SK-N-SH (cell line): ENCODE results near the gene KLHL22. TPM values are rescaled to one million over a fixed set of nuclear protein-coding genes. Genes with fewer than 3 reads are reported as not detected.
A peak's percentile ranks its signal among the peaks of the same experiment; 100 is the strongest.

Experiments used
- CTCF ChIA-PET: fragments of 300-600, 350-600 bp; formaldehyde crosslinking; extraction: SDS; loops from one replicate; lab custom pipeline; 2021; lab: Yijun Ruan, JAX
- POLR2A ChIA-PET: fragments of 350-600 bp; sonication (Branson Sonifier 250); formaldehyde crosslinking; extraction: SDS; loops from one replicate; lab custom pipeline; 2020; ENCODE audit warnings: antibody characterized with exemption, inconsistent platforms; lab: Yijun Ruan, JAX
- DNase-seq: peaks from one replicate; pipeline ENCODE4 v3.0.0; 2012
- H2AFZ ChIP-seq: fragments of 200-600 bp; sonication (generic); 2 replicates; pipeline ENCODE4 v1.8.1; 2016; ENCODE audit warnings: antibody characterized with exemption, mild to moderate bottlenecking, low read depth
- H3F3A ChIP-seq: fragments of 200-600 bp; sonication (generic); replicated peaks from 2 replicates; pipeline ENCODE3; 2016; ENCODE audit warnings: antibody characterized with exemption, mild to moderate bottlenecking; ENCODE audit not compliant: insufficient read depth
- H3K27ac ChIP-seq, 2 experiments: fragments of 200-500 bp in 1 of 2; fragments of 200-600 bp in 1 of 2; sonication (Bioruptor generic) in 1 of 2; sonication (generic), shearing (Covaris generic) in 1 of 2; 2 replicates each; pipeline versions ENCODE4 v1.5.1 to v1.6.1; 2014 to 2016; ENCODE audit warnings: low read depth in 2 of 2, inconsistent platforms in 1 of 2, low read length in 1 of 2, mild to moderate bottlenecking in 1 of 2, mixed read lengths in 1 of 2
- H3K27me3 ChIP-seq: fragments of 200-600 bp; sonication (generic), shearing (Covaris generic); 2 replicates; pipeline ENCODE4 v1.6.1; 2016; ENCODE audit warnings: mixed run types; ENCODE audit not compliant: insufficient read depth
- H3K36me3 ChIP-seq, 2 experiments: fragments of 200-500 bp in 1 of 2; fragments of 200-600 bp in 1 of 2; sonication (Bioruptor generic) in 1 of 2; sonication (generic) in 1 of 2; replicated peaks in 1 of 2; 2 replicates each; pipeline versions ENCODE3 to v1.5.1; 2014 to 2016; ENCODE audit warnings: low read length in 1 of 2, mild to moderate bottlenecking in 1 of 2; ENCODE audit not compliant: insufficient read depth in 2 of 2, control insufficient read depth in 1 of 2
- H3K4me1 ChIP-seq, 2 experiments: fragments of 200-500 bp in 1 of 2; fragments of 200-600 bp in 1 of 2; sonication (Bioruptor generic) in 1 of 2; sonication (generic), shearing (Covaris generic) in 1 of 2; 2 replicates each; pipeline versions ENCODE4 v1.5.1 to v1.6.1; 2014 to 2016; ENCODE audit warnings: low read depth in 1 of 2, low read length in 1 of 2, mixed run types in 1 of 2; ENCODE audit not compliant: insufficient read depth in 2 of 2, control insufficient read depth in 1 of 2
- H3K4me2 ChIP-seq: fragments of 200-600 bp; sonication (generic), shearing (Covaris generic); 2 replicates; pipeline ENCODE4 v1.6.1; 2017; ENCODE audit warnings: mixed run types
- H3K4me3 ChIP-seq, 2 experiments: fragments of 200-500 bp in 1 of 2; fragments of 200-600 bp in 1 of 2; sonication (Bioruptor generic) in 1 of 2; sonication (generic), shearing (Covaris generic) in 1 of 2; 2 replicates each; pipeline versions ENCODE4 v1.5.1 to v1.8.1; 2014 to 2016; ENCODE audit warnings: low read depth in 2 of 2, inconsistent platforms in 1 of 2, low read length in 1 of 2, mild to moderate bottlenecking in 1 of 2, mixed read lengths in 1 of 2, moderate library complexity in 1 of 2
- H3K79me2 ChIP-seq: fragments of 200-600 bp; sonication (generic); 2 replicates; pipeline ENCODE4 v1.8.1; 2017; ENCODE audit warnings: mild to moderate bottlenecking; ENCODE audit not compliant: insufficient read depth
- H3K9ac ChIP-seq: fragments of 200-600 bp; sonication (generic); 2 replicates; pipeline ENCODE4 v1.6.1; 2017; ENCODE audit warnings: mixed run types
- H3K9me2 ChIP-seq: fragments of 200-600 bp; sonication (generic); 2 replicates; pipeline ENCODE4 v1.6.1; 2017; ENCODE audit warnings: mixed run types
- H3K9me3 ChIP-seq: fragments of 200-600 bp; sonication (generic); 2 replicates; pipeline ENCODE4 v1.6.1; 2017; ENCODE audit warnings: mixed run types, mild to moderate bottlenecking, moderate library complexity
- H4K20me1 ChIP-seq: fragments of 200-600 bp; sonication (generic); 2 replicates; pipeline ENCODE4 v1.6.1; 2017; ENCODE audit warnings: mild to moderate bottlenecking, mixed run types; ENCODE audit not compliant: insufficient read depth
- CHD2 ChIP-seq: fragments of 150-350 bp; IDR thresholded peaks from 2 replicates; pipeline ENCODE4 v1.6.1; 2018; ENCODE audit warnings: low read length; ENCODE audit not compliant: partially characterized antibody
- ELF1 ChIP-seq: IDR thresholded peaks from 2 replicates; pipeline ENCODE4 v1.4.0; 2012
- GABPA ChIP-seq: IDR thresholded peaks from 2 replicates; pipeline ENCODE4 v1.4.0; 2012; ENCODE audit warnings: low read depth, mild to moderate bottlenecking
- JUND ChIP-seq: IDR thresholded peaks from 2 replicates; pipeline ENCODE4 v1.4.0; 2012
- MEF2A ChIP-seq: IDR thresholded peaks from 2 replicates; pipeline ENCODE4 v1.4.0; 2012; ENCODE audit warnings: low read depth, borderline replicate concordance
- POLR2AphosphoS5 ChIP-seq: IDR thresholded peaks from 2 replicates; pipeline ENCODE4 v1.6.1; 2012; ENCODE audit warnings: low read depth, low read length
- RAD21 ChIP-seq: IDR thresholded peaks from 2 replicates; pipeline ENCODE4 v1.6.1; 2012; ENCODE audit warnings: mild to moderate bottlenecking, low read length
- RXRA ChIP-seq: IDR thresholded peaks from 2 replicates; pipeline ENCODE4 v1.4.0; 2012; ENCODE audit warnings: low read depth, mild to moderate bottlenecking, borderline replicate concordance
- SIN3A ChIP-seq: IDR thresholded peaks from 2 replicates; pipeline ENCODE4 v1.6.1; 2012; ENCODE audit warnings: low read depth, mild to moderate bottlenecking, low read length, moderate library complexity, borderline replicate concordance
- WGBS: methylation state at CpG from one replicate; pipeline ENCODE4 v1.1.6; 2017; ENCODE audit warnings: low lambda C conversion rate; 5-methylcytosine and 5-hydroxymethylcytosine counted together
- polyA plus RNA-seq, 3 experiments: library from polyadenylated mRNA; depleted of rRNA; stranded (reverse); fragments of >200 nt; gene quantifications; 2 replicates each; pipeline ENCODE4 v1.2.3, GENCODE V29; 2012
- TF ChIP-seq, protein P1 (sequence below): fragments of 150-350 bp; IDR thresholded peaks from 2 replicates; pipeline ENCODE4 v1.6.1; 2017; ENCODE audit warnings: antibody characterized with exemption, low read length, low read depth, borderline replicate concordance
- TF ChIP-seq, protein P2 (sequence below): fragments of 150-350 bp; IDR thresholded peaks from 2 replicates; pipeline ENCODE4 v1.6.1; 2016; ENCODE audit warnings: mild to moderate bottlenecking, low read depth, low read length
- TF ChIP-seq, protein P3 (sequence below): IDR thresholded peaks from 2 replicates; pipeline ENCODE4 v1.6.1; 2012; ENCODE audit warnings: mild to moderate bottlenecking, low read depth, low read length, moderate library complexity
- TF ChIP-seq, protein P4 (sequence below): IDR thresholded peaks from 2 replicates; pipeline ENCODE4 v1.4.0; 2012; ENCODE audit warnings: low read depth

KLHL22 gene
- polyA plus RNA-seq, 1 of the 3 experiments (the other 2 are of a cell fraction), result 26.5 TPM

- no peaks in the 10 kb centered on the region for H3K9me3 ChIP-seq
- H3K27me3 ChIP-seq, result no peaks in the 10 kb centered on the region
- H2AFZ ChIP-seq, result no peak overlapping the region
- peaks cover 56% of the 10 kb centered on the region for H3F3A ChIP-seq
- H3K27ac ChIP-seq, result peak overlapping the region; percentile 75 to 95; a peak in 3 of 4 replicates
- H3K36me3 ChIP-seq, result peaks cover 13 to 20% of the 10 kb centered on the region in 2 experiments
- CTCF ChIA-PET, result no interaction called here
- TF ChIP-seq RXRA, result no peak
- TF ChIP-seq, protein P1, sequence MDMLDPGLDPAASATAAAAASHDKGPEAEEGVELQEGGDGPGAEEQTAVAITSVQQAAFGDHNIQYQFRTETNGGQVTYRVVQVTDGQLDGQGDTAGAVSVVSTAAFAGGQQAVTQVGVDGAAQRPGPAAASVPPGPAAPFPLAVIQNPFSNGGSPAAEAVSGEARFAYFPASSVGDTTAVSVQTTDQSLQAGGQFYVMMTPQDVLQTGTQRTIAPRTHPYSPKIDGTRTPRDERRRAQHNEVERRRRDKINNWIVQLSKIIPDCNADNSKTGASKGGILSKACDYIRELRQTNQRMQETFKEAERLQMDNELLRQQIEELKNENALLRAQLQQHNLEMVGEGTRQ, result no peak
- TF ChIP-seq, protein P2, sequence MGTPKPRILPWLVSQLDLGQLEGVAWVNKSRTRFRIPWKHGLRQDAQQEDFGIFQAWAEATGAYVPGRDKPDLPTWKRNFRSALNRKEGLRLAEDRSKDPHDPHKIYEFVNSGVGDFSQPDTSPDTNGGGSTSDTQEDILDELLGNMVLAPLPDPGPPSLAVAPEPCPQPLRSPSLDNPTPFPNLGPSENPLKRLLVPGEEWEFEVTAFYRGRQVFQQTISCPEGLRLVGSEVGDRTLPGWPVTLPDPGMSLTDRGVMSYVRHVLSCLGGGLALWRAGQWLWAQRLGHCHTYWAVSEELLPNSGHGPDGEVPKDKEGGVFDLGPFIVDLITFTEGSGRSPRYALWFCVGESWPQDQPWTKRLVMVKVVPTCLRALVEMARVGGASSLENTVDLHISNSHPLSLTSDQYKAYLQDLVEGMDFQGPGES, result no peak
- no peak for TF ChIP-seq MEF2A
- TF ChIP-seq RAD21, result no peak
- no peak for TF ChIP-seq GABPA
- TF ChIP-seq, protein P3, sequence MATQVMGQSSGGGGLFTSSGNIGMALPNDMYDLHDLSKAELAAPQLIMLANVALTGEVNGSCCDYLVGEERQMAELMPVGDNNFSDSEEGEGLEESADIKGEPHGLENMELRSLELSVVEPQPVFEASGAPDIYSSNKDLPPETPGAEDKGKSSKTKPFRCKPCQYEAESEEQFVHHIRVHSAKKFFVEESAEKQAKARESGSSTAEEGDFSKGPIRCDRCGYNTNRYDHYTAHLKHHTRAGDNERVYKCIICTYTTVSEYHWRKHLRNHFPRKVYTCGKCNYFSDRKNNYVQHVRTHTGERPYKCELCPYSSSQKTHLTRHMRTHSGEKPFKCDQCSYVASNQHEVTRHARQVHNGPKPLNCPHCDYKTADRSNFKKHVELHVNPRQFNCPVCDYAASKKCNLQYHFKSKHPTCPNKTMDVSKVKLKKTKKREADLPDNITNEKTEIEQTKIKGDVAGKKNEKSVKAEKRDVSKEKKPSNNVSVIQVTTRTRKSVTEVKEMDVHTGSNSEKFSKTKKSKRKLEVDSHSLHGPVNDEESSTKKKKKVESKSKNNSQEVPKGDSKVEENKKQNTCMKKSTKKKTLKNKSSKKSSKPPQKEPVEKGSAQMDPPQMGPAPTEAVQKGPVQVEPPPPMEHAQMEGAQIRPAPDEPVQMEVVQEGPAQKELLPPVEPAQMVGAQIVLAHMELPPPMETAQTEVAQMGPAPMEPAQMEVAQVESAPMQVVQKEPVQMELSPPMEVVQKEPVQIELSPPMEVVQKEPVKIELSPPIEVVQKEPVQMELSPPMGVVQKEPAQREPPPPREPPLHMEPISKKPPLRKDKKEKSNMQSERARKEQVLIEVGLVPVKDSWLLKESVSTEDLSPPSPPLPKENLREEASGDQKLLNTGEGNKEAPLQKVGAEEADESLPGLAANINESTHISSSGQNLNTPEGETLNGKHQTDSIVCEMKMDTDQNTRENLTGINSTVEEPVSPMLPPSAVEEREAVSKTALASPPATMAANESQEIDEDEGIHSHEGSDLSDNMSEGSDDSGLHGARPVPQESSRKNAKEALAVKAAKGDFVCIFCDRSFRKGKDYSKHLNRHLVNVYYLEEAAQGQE, result no peak
- no peak for TF ChIP-seq POLR2AphosphoS5
- no peak for TF ChIP-seq SIN3A
- TF ChIP-seq, protein P4, sequence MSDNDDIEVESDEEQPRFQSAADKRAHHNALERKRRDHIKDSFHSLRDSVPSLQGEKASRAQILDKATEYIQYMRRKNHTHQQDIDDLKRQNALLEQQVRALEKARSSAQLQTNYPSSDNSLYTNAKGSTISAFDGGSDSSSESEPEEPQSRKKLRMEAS, result no peak
- no peak for TF ChIP-seq CHD2
- TF ChIP-seq JUND, result no peak
- no peak for TF ChIP-seq ELF1
- TF ChIP-seq, all 33 proteins: peak for 0
- no peak for DNase-seq
- no peak overlapping the region for H3K4me2 ChIP-seq
- no peaks in the 10 kb centered on the region for H3K9me2 ChIP-seq
- POLR2A ChIA-PET, result no interaction called here
- peaks cover 35 to 57% of the 10 kb centered on the region in 2 experiments for H3K4me1 ChIP-seq
- peaks cover 84% of the 10 kb centered on the region for H4K20me1 ChIP-seq
- no peak overlapping the region for H3K9ac ChIP-seq
- H3K79me2 ChIP-seq, result peaks cover 93% of the 10 kb centered on the region
- no peak overlapping the region for H3K4me3 ChIP-seq
- 89% methylated on average over 11 of the region's 11 CpGs for WGBS
Observed at GRCh38 chr22:20522134-20523004, 26.8 kb upstream of the KLHL22 start.
